Sigmoid colon (tissue), 7 donors: ENCODE data around the gene LMAN2. TPM values are rescaled to one million over a fixed set of nuclear protein-coding genes. Genes with fewer than 3 reads are reported as not detected.

Experiments
- DNase-seq: peaks from one replicate; pipeline ENCODE4 v3.0.0-alpha.2; 2019
- H3K27ac ChIP-seq, 4 donors: fragments of 200-600 bp; sonication (generic); one replicate each; pipeline ENCODE4 v1.5.1; 2016 to 2019; ENCODE audit warnings: mild to moderate bottlenecking in 1 of 4
- H3K27me3 ChIP-seq, 3 donors: fragments of 200-600 bp; sonication (generic); one replicate each; pipeline ENCODE4 v1.5.1; 2019; ENCODE audit warnings: mild to moderate bottlenecking in 1 of 3
- H3K36me3 ChIP-seq, 4 donors: fragments of 200-600 bp; sonication (generic); one replicate each; pipeline ENCODE4 v1.5.1; 2016 to 2019
- H3K4me1 ChIP-seq, 4 donors: fragments of 200-600 bp; sonication (generic); one replicate each; pipeline ENCODE4 v1.5.1; 2017 to 2019
- H3K4me3 ChIP-seq, 4 donors: fragments of 200-600 bp; sonication (generic); one replicate each; pipeline ENCODE4 v1.5.1; 2017 to 2019; ENCODE audit warnings: mild to moderate bottlenecking in 2 of 4, moderate library complexity in 1 of 4
- H3K9me3 ChIP-seq, 4 donors: fragments of 200-600 bp in 3 of 4; sonication (generic) in 3 of 4; one replicate each; pipeline versions ENCODE4 v1.5.1 to v1.6.1; 2013 to 2019
- CTCF ChIP-seq, 4 experiments: fragments of 450-650 bp in 3 of 4; fragments of 200-600 bp in 1 of 4; IDR thresholded peaks; one replicate each; pipeline ENCODE4 v1.5.1; 2016 to 2019; ENCODE audit warnings: antibody characterized with exemption in 4 of 4, mild to moderate bottlenecking in 3 of 4, moderate library complexity in 2 of 4
- EP300 ChIP-seq, 4 donors: sonication (generic); formaldehyde crosslinking; IDR thresholded peaks; one replicate each; pipeline ENCODE4 v1.6.1; 2017; ENCODE audit warnings: antibody characterized with exemption in 4 of 4
- POLR2A ChIP-seq, 2 donors: fragments of 450-650 bp; IDR thresholded peaks; one replicate each; pipeline ENCODE4 v1.6.1; 2016; ENCODE audit warnings: antibody characterized with exemption in 2 of 2, mild to moderate bottlenecking in 2 of 2, moderate library complexity in 2 of 2
- POLR2AphosphoS5 ChIP-seq, 4 donors: sonication (generic); formaldehyde crosslinking; IDR thresholded peaks; one replicate each; pipeline ENCODE4 v1.6.1; 2017; ENCODE audit warnings: antibody characterized with exemption in 4 of 4
- WGBS, 2 donors: extraction: QIAGEN DNeasy Blood & Tissue Kit; methylation state at CpG; one replicate each; pipeline ENCODE4 v1.1.7; 2013; 5-methylcytosine and 5-hydroxymethylcytosine counted together
- intact Hi-C: fragments of 100-400 bp; cut with DNase I; formaldehyde crosslinking; loops from one replicate; pipeline ENCODE4 v1.15.1; 2023
- polyA plus RNA-seq, 3 donors: library from polyadenylated mRNA; stranded (reverse); fragments of 200-250 nt; gene quantifications; one replicate each; pipeline ENCODE4 v1.2.3, GENCODE V29; 2013
- total RNA-seq, 4 donors: library from RNA; depleted of rRNA; stranded (reverse); fragments of >200 nt; gene quantifications; one replicate each; pipeline ENCODE4 v1.1.0, GENCODE V29; 2016
- donor health status: healthy with polysubstance abuse.
- donor health status: Bipolar disorder and iron deficiency.
- donor health status: healthy.

Gene LMAN2
- total and polyA plus RNA-seq, 7 donors, result 62.5 to 244 (median 108) TPM

- peak; percentile 82 for DNase-seq
- Histone ChIP-seq H3K4me3 (no peak overlapping the region), H3K27me3 (no peaks in the 10 kb centered on the region), H3K36me3 (peaks cover 0 to 4% (median 2%) of the 10 kb centered on the region in 4 donors), H3K4me1 (peaks cover 0 to 2% (median 0%) of the 10 kb centered on the region in 4 donors), H3K27ac (no peak overlapping the region), H3K9me3 (no peaks in the 10 kb centered on the region)
- 28 to 37% methylated on average over 7 of the region's 7 CpGs for WGBS, 2 donors
- intact Hi-C loops, result loop anchor here (10.0 kb wide), 1 partner anchor 197 kb away; the partner anchor contains the start of gene DDX41
- TF ChIP-seq POLR2AphosphoS5 (IDR thresholded peaks at IDR 0.05) (no peak), EP300 (IDR thresholded peaks at IDR 0.05) (no peak), POLR2A (IDR thresholded peaks at IDR 0.05) (no peak), CTCF (IDR thresholded peaks at IDR 0.05) (peak; percentile 31 to 86 (median 70))
These were observed 33.5 kb downstream of the LMAN2 start for GRCh38 chr5:177317959-177318377.

- DNase-seq, result no peak
- Histone ChIP-seq H3K9me3 (no peaks in the 10 kb centered on the region), H3K4me3 (no peak overlapping the region), H3K4me1 (peaks cover 0 to 20% (median 16%) of the 10 kb centered on the region in 4 donors), H3K27ac (no peak overlapping the region), H3K27me3 (no peaks in the 10 kb centered on the region), H3K36me3 (peaks cover 0 to 4% (median 1%) of the 10 kb centered on the region in 4 donors)
- TF ChIP-seq EP300 (IDR thresholded peaks at IDR 0.05) (no peak), POLR2A (IDR thresholded peaks at IDR 0.05) (no peak), POLR2AphosphoS5 (IDR thresholded peaks at IDR 0.05) (no peak), CTCF (IDR thresholded peaks at IDR 0.05) (no peak)
- WGBS, 2 donors, result 76 to 94% methylated on average over 3 of the region's 3 CpGs
- intact Hi-C loops, result loop anchor here (10.0 kb wide), 1 partner anchor 199 kb away; the partner anchor contains the start of gene DDX41
These were observed 35.5 kb downstream of the LMAN2 start for GRCh38 chr5:177316005-177316404.

- TF ChIP-seq POLR2AphosphoS5 (IDR thresholded peaks at IDR 0.05), result no peak
- TF ChIP-seq POLR2A (IDR thresholded peaks at IDR 0.05), result no peak
- no peak for TF ChIP-seq EP300 (IDR thresholded peaks at IDR 0.05)
- Histone ChIP-seq H3K4me1 (peaks cover 0 to 26% (median 20%) of the 10 kb centered on the region in 4 donors), H3K9me3 (no peaks in the 10 kb centered on the region), H3K27ac (no peak overlapping the region), H3K4me3 (no peak overlapping the region), H3K27me3 (no peaks in the 10 kb centered on the region), H3K36me3 (peaks cover 0 to 4% (median 0%) of the 10 kb centered on the region in 4 donors)
- intact Hi-C loops, result loop anchor here (10.0 kb wide), 1 partner anchor 199 kb away; the partner anchor contains the start of gene DDX41
- WGBS, 2 donors, result 95 to 96% methylated on average over 7 of the region's 7 CpGs
- no peak for DNase-seq
These were observed 36.1 kb downstream of the LMAN2 start for GRCh38 chr5:177315411-177315810.

GRCh38 chr5:177314376-177315342 is 36.8 kb downstream of the LMAN2 start:
- Histone ChIP-seq H3K9me3 (no peaks in the 10 kb centered on the region), H3K36me3 (peaks cover 0 to 4% (median 0%) of the 10 kb centered on the region in 4 donors), H3K27ac (no peak overlapping the region), H3K4me3 (no peak overlapping the region), H3K4me1 (peaks cover 0 to 30% (median 20%) of the 10 kb centered on the region in 4 donors), H3K27me3 (no peaks in the 10 kb centered on the region)
- intact Hi-C loops, result loop anchor here (5.0 to 10.0 kb wide), 3 partner anchors 53 to 200 kb away; partner anchors contain the start of gene DDX41
- DNase-seq, result no peak
- 92 to 93% methylated on average over 18 of the region's 18 CpGs for WGBS, 2 donors
- TF ChIP-seq CTCF (IDR thresholded peaks at IDR 0.05) (no peak), POLR2AphosphoS5 (IDR thresholded peaks at IDR 0.05) (no peak), POLR2A (IDR thresholded peaks at IDR 0.05) (no peak), EP300 (IDR thresholded peaks at IDR 0.05) (no peak)
